ENCODE measurements around the gene MAPRE2. TPM values are rescaled to one million over a fixed set of nuclear protein-coding genes. Genes with fewer than 3 reads are reported as not detected.

Gene MAPRE2
- polyA plus RNA-seq, 1 donor from 2014 or later, result 58.9 TPM

DNA sequence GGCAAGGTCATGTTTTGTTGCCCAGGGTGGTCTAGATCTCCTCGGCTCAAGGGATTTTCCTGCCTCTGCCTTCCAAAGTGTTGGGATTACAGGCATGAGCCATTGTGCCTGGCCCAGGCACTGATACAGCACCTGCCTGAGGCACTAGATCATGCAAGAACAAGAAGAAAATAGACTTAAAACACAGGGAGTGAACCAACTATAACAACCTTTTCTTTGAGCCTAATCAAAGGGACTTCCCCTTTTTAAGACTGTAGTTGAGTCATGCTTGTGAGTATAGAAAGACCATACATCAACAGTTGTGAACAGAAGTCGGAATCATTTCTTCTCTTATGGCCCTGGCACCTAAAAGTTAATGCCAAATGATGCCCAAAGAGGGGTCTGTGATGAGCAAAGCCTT is 47.9 kb upstream of the MAPRE2 start:
- peaks cover 3% of the 10 kb centered on the region for H3K9me3 ChIP-seq (ENCODE audit: low read length)
- H3K79me2 ChIP-seq (replicated peaks; ENCODE audit: insufficient read depth, low read length), result no peaks in the 10 kb centered on the region
- no peaks in the 10 kb centered on the region for H3F3A ChIP-seq (ENCODE audit: insufficient read depth, low read length, poor library complexity, severe bottlenecking)
- H3K9me2 ChIP-seq (ENCODE audit: insufficient read depth, low read length), result no peaks in the 10 kb centered on the region
- H3K4me2 ChIP-seq (ENCODE audit: low read length), result no peak overlapping the region
- no peaks in the 10 kb centered on the region for H4K20me1 ChIP-seq (ENCODE audit: insufficient read depth)
- no peaks in the 10 kb centered on the region for H3K36me3 ChIP-seq (ENCODE audit: insufficient read depth, low read length)
- no peak for TF ChIP-seq EZH2 (IDR thresholded peaks at IDR 0.05; ENCODE audit: borderline replicate concordance, insufficient read depth, low read length, poor library complexity, severe bottlenecking)
- TF ChIP-seq MXI1 (conservative IDR thresholded peaks at IDR 0.05; ENCODE audit: poor library complexity, severe bottlenecking), result no peak
- no peak for TF ChIP-seq TAF1 (IDR thresholded peaks at IDR 0.05; ENCODE audit: low read depth)
- no peak for TF ChIP-seq REST (IDR thresholded peaks at IDR 0.05; ENCODE audit: borderline replicate concordance)
- no peak for TF ChIP-seq EP300 (conservative IDR thresholded peaks at IDR 0.05; ENCODE audit: poor library complexity, severe bottlenecking)
- H3K4me3 ChIP-seq (ENCODE audit: low read length), result no peak overlapping the region
- no peak overlapping the region for H3K9ac ChIP-seq (ENCODE audit: low read length)
- H2AFZ ChIP-seq (ENCODE audit: low read depth, low read length), result no peak overlapping the region
- H3K27ac ChIP-seq (ENCODE audit: low read length), result no peak overlapping the region
- H3K27me3 ChIP-seq (ENCODE audit: insufficient read depth, low read depth, low read length), result no peaks in the 10 kb centered on the region

- Histone ChIP-seq H3K9me3 (ENCODE audit: low read length) (peaks cover 3% of the 10 kb centered on the region), H3K79me2 (replicated peaks; ENCODE audit: insufficient read depth, low read length) (no peaks in the 10 kb centered on the region), H3K9me2 (ENCODE audit: insufficient read depth, low read length) (no peaks in the 10 kb centered on the region), H3K36me3 (ENCODE audit: insufficient read depth, low read length) (no peaks in the 10 kb centered on the region), H2AFZ (ENCODE audit: low read depth, low read length) (no peak overlapping the region), H3K4me2 (ENCODE audit: low read length) (no peak overlapping the region), H3K9ac (ENCODE audit: low read length) (no peak overlapping the region), H3K4me3 (ENCODE audit: low read length) (no peak overlapping the region), H3K27ac (ENCODE audit: low read length) (no peak overlapping the region), H3K27me3 (ENCODE audit: insufficient read depth, low read depth, low read length) (no peaks in the 10 kb centered on the region), H3F3A (ENCODE audit: insufficient read depth, low read length, poor library complexity, severe bottlenecking) (no peaks in the 10 kb centered on the region), H4K20me1 (ENCODE audit: insufficient read depth) (no peaks in the 10 kb centered on the region)
- no peak for TF ChIP-seq CTCF (IDR thresholded peaks at IDR 0.05; ENCODE audit: poor library complexity, severe bottlenecking)
- TF ChIP-seq SMC3 (conservative IDR thresholded peaks at IDR 0.05; ENCODE audit: poor library complexity), result no peak
- TF ChIP-seq REST (IDR thresholded peaks at IDR 0.05; ENCODE audit: borderline replicate concordance), result no peak
- no peak for TF ChIP-seq POLR2AphosphoS5 (IDR thresholded peaks at IDR 0.05)
- no peak for TF ChIP-seq TAF1 (IDR thresholded peaks at IDR 0.05; ENCODE audit: low read depth)
- TF ChIP-seq EZH2 (IDR thresholded peaks at IDR 0.05; ENCODE audit: borderline replicate concordance, insufficient read depth, low read length, poor library complexity, severe bottlenecking), result no peak
- no peak for TF ChIP-seq RAD21 (conservative IDR thresholded peaks at IDR 0.05)
- TF ChIP-seq MXI1 (conservative IDR thresholded peaks at IDR 0.05; ENCODE audit: poor library complexity, severe bottlenecking), result no peak
- TF ChIP-seq EP300 (conservative IDR thresholded peaks at IDR 0.05; ENCODE audit: poor library complexity, severe bottlenecking), result no peak
Measured at GRCh38 chr18:34995746-34996145, 45.5 kb upstream of the MAPRE2 start.
